ENCODE results near the gene CGN.

GRCh38 chr1:151510957-151511635, at the start of gene CGN:
- TF ChIP-seq CTCF (IDR thresholded peaks at IDR 0.05; ENCODE audit: borderline replicate concordance, extremely low read depth, low read length, poor library complexity, severe bottlenecking) = no peak
- TF ChIP-seq EZH2 (IDR thresholded peaks at IDR 0.05; ENCODE audit: borderline replicate concordance, low read depth, low read length, severe bottlenecking) = no peak
